Keratinocyte (primary cell): Measurements from ENCODE around the gene COMMD7.

Experiments used
- CTCF ChIP-seq, 3 experiments: IDR thresholded peaks in 1 of 3; conservative IDR thresholded peaks in 1 of 3; optimal IDR thresholded peaks in 1 of 3; 2 replicates in 2 of 3; 3 replicates in 1 of 3; pipeline versions ENCODE3 to v1.5.1; 2011; ENCODE audit warnings: low read length in 3 of 3, mild to moderate bottlenecking in 3 of 3, moderate library complexity in 2 of 3, control low read depth in 1 of 3, inconsistent platforms in 1 of 3; ENCODE audit not compliant: insufficient read depth in 2 of 3; ENCODE audit errors: extremely low read depth in 1 of 3
- EZH2 ChIP-seq: IDR thresholded peaks from one replicate; pipeline ENCODE4 v1.6.1; 2012; ENCODE audit warnings: inconsistent platforms, mild to moderate bottlenecking, low read length, moderate library complexity

- TF ChIP-seq EZH2 (no peak), CTCF (optimal IDR thresholded peaks at IDR 0.05 in 1 of 3, IDR thresholded peaks at IDR 0.05 in 1 of 3, conservative IDR thresholded peaks at IDR 0.05 in 1 of 3; ENCODE audit: extremely low read depth in 1 of 3, insufficient read depth in 2 of 3, low read length in 3 of 3) (no peak)
These were observed 688 bp downstream of the COMMD7 start for GRCh38 chr20:32742322-32743236.
